ENCODE data around the gene ABCF1. TPM values are rescaled to one million over a fixed set of nuclear protein-coding genes. Genes with fewer than 3 reads are reported as not detected.

The ABCF1 gene
- polyA plus RNA-seq, 1 donor from 2014 or later = 19.5 TPM

GRCh38 chr6:30578051-30578450 is 6.8 kb downstream of the ABCF1 start:
- no peak overlapping the region for H3K27ac ChIP-seq (ENCODE audit: low read length)
- H3K4me3 ChIP-seq (ENCODE audit: low read length) = no peak overlapping the region
- H3K27me3 ChIP-seq (ENCODE audit: insufficient read depth, low read depth, low read length) = no peaks in the 10 kb centered on the region
- no peaks in the 10 kb centered on the region for H3F3A ChIP-seq (ENCODE audit: insufficient read depth, low read length, poor library complexity, severe bottlenecking)
- H2AFZ ChIP-seq (ENCODE audit: low read depth, low read length) = no peak overlapping the region
- H3K4me2 ChIP-seq (ENCODE audit: low read length) = no peak overlapping the region
- no peak overlapping the region for H3K9ac ChIP-seq (ENCODE audit: low read length)
- no peaks in the 10 kb centered on the region for H4K20me1 ChIP-seq (ENCODE audit: insufficient read depth)
- TF ChIP-seq TAF1 (IDR thresholded peaks at IDR 0.05; ENCODE audit: low read depth) = no peak
- no peak for TF ChIP-seq EP300 (conservative IDR thresholded peaks at IDR 0.05; ENCODE audit: poor library complexity, severe bottlenecking)
- TF ChIP-seq RAD21 (conservative IDR thresholded peaks at IDR 0.05) = no peak
- no peak for TF ChIP-seq EZH2 (IDR thresholded peaks at IDR 0.05; ENCODE audit: borderline replicate concordance, insufficient read depth, low read length, poor library complexity, severe bottlenecking)
- TF ChIP-seq, protein P1, sequence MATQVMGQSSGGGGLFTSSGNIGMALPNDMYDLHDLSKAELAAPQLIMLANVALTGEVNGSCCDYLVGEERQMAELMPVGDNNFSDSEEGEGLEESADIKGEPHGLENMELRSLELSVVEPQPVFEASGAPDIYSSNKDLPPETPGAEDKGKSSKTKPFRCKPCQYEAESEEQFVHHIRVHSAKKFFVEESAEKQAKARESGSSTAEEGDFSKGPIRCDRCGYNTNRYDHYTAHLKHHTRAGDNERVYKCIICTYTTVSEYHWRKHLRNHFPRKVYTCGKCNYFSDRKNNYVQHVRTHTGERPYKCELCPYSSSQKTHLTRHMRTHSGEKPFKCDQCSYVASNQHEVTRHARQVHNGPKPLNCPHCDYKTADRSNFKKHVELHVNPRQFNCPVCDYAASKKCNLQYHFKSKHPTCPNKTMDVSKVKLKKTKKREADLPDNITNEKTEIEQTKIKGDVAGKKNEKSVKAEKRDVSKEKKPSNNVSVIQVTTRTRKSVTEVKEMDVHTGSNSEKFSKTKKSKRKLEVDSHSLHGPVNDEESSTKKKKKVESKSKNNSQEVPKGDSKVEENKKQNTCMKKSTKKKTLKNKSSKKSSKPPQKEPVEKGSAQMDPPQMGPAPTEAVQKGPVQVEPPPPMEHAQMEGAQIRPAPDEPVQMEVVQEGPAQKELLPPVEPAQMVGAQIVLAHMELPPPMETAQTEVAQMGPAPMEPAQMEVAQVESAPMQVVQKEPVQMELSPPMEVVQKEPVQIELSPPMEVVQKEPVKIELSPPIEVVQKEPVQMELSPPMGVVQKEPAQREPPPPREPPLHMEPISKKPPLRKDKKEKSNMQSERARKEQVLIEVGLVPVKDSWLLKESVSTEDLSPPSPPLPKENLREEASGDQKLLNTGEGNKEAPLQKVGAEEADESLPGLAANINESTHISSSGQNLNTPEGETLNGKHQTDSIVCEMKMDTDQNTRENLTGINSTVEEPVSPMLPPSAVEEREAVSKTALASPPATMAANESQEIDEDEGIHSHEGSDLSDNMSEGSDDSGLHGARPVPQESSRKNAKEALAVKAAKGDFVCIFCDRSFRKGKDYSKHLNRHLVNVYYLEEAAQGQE (IDR thresholded peaks at IDR 0.05; ENCODE audit: borderline replicate concordance) = no peak
- TF ChIP-seq SMC3 (conservative IDR thresholded peaks at IDR 0.05; ENCODE audit: poor library complexity) = no peak
- no peak for TF ChIP-seq MXI1 (conservative IDR thresholded peaks at IDR 0.05; ENCODE audit: poor library complexity, severe bottlenecking)
- no peak for TF ChIP-seq POLR2AphosphoS5 (IDR thresholded peaks at IDR 0.05)
- H3K9me2 ChIP-seq (ENCODE audit: insufficient read depth, low read length) = no peaks in the 10 kb centered on the region
- no peaks in the 10 kb centered on the region for H3K36me3 ChIP-seq (ENCODE audit: insufficient read depth, low read length)
- H3K9me3 ChIP-seq (ENCODE audit: low read length) = no peaks in the 10 kb centered on the region
- peaks cover 23% of the 10 kb centered on the region for H3K79me2 ChIP-seq (replicated peaks; ENCODE audit: insufficient read depth, low read length)

DNA sequence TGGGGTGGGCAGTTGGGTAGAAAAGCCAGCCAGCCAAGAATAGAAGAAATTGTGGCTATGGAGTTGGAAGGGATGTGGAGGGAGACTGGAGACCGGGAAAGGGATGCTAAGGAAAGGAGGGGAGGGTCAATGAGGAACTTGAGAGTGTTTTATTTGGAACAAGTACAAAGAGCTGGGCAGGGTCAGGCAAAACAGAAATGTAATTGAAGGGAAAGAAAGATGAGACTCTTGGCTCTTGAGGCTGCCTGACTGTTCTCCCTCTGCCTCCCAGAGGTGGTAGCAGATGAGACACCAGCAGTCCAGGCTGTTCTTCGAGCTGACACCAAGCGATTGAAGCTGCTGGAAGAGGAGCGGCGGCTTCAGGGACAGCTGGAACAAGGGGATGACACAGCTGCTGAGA is 12.7 kb downstream of the ABCF1 start:
- no peak overlapping the region for H3K27ac ChIP-seq (ENCODE audit: low read length)
- H3K4me3 ChIP-seq (ENCODE audit: low read length) = no peak overlapping the region
- H3K79me2 ChIP-seq (replicated peaks; ENCODE audit: insufficient read depth, low read length) = no peaks in the 10 kb centered on the region
- no peak overlapping the region for H3K9ac ChIP-seq (ENCODE audit: low read length)
- H4K20me1 ChIP-seq (ENCODE audit: insufficient read depth) = no peaks in the 10 kb centered on the region
- no peak overlapping the region for H3K4me2 ChIP-seq (ENCODE audit: low read length)
- no peaks in the 10 kb centered on the region for H3K9me3 ChIP-seq (ENCODE audit: low read length)
- H2AFZ ChIP-seq (ENCODE audit: low read depth, low read length) = no peak overlapping the region
- H3F3A ChIP-seq (ENCODE audit: insufficient read depth, low read length, poor library complexity, severe bottlenecking) = no peaks in the 10 kb centered on the region
- no peaks in the 10 kb centered on the region for H3K36me3 ChIP-seq (ENCODE audit: insufficient read depth, low read length)
- TF ChIP-seq POLR2AphosphoS5 (IDR thresholded peaks at IDR 0.05) (no peak), SMC3 (conservative IDR thresholded peaks at IDR 0.05; ENCODE audit: poor library complexity) (no peak)
- no peaks in the 10 kb centered on the region for H3K9me2 ChIP-seq (ENCODE audit: insufficient read depth, low read length)
- no peaks in the 10 kb centered on the region for H3K27me3 ChIP-seq (ENCODE audit: insufficient read depth, low read depth, low read length)

GRCh38 chr6:30589754-30590358 is 18.6 kb downstream of the ABCF1 start:
- Histone ChIP-seq H3K4me2 (ENCODE audit: low read length) (no peak overlapping the region), H3F3A (ENCODE audit: insufficient read depth, low read length, poor library complexity, severe bottlenecking) (no peaks in the 10 kb centered on the region), H3K27ac (ENCODE audit: low read length) (no peak overlapping the region), H3K4me3 (ENCODE audit: low read length) (no peak overlapping the region), H3K79me2 (replicated peaks; ENCODE audit: insufficient read depth, low read length) (no peaks in the 10 kb centered on the region), H3K9me2 (ENCODE audit: insufficient read depth, low read length) (no peaks in the 10 kb centered on the region), H3K9ac (ENCODE audit: low read length) (no peak overlapping the region), H3K27me3 (ENCODE audit: insufficient read depth, low read depth, low read length) (no peaks in the 10 kb centered on the region), H2AFZ (ENCODE audit: low read depth, low read length) (no peak overlapping the region), H4K20me1 (ENCODE audit: insufficient read depth) (no peaks in the 10 kb centered on the region), H3K36me3 (ENCODE audit: insufficient read depth, low read length) (peaks cover 8% of the 10 kb centered on the region), H3K9me3 (ENCODE audit: low read length) (no peaks in the 10 kb centered on the region)
- TF ChIP-seq EZH2 (IDR thresholded peaks at IDR 0.05; ENCODE audit: borderline replicate concordance, insufficient read depth, low read length, poor library complexity, severe bottlenecking) = no peak
- no peak for TF ChIP-seq MXI1 (conservative IDR thresholded peaks at IDR 0.05; ENCODE audit: poor library complexity, severe bottlenecking)
- TF ChIP-seq SMC3 (conservative IDR thresholded peaks at IDR 0.05; ENCODE audit: poor library complexity) = no peak
- TF ChIP-seq, protein P1 (IDR thresholded peaks at IDR 0.05; ENCODE audit: borderline replicate concordance) = no peak
- TF ChIP-seq TAF1 (IDR thresholded peaks at IDR 0.05; ENCODE audit: low read depth) = no peak
- TF ChIP-seq RAD21 (conservative IDR thresholded peaks at IDR 0.05) = no peak
- TF ChIP-seq, protein P2, sequence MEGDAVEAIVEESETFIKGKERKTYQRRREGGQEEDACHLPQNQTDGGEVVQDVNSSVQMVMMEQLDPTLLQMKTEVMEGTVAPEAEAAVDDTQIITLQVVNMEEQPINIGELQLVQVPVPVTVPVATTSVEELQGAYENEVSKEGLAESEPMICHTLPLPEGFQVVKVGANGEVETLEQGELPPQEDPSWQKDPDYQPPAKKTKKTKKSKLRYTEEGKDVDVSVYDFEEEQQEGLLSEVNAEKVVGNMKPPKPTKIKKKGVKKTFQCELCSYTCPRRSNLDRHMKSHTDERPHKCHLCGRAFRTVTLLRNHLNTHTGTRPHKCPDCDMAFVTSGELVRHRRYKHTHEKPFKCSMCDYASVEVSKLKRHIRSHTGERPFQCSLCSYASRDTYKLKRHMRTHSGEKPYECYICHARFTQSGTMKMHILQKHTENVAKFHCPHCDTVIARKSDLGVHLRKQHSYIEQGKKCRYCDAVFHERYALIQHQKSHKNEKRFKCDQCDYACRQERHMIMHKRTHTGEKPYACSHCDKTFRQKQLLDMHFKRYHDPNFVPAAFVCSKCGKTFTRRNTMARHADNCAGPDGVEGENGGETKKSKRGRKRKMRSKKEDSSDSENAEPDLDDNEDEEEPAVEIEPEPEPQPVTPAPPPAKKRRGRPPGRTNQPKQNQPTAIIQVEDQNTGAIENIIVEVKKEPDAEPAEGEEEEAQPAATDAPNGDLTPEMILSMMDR (IDR thresholded peaks at IDR 0.05; ENCODE audit: poor library complexity, severe bottlenecking) = no peak
- no peak for TF ChIP-seq EP300 (conservative IDR thresholded peaks at IDR 0.05; ENCODE audit: poor library complexity, severe bottlenecking)
- TF ChIP-seq POLR2AphosphoS5 (IDR thresholded peaks at IDR 0.05) = no peak

All from neural cell (in vitro differentiated cells).